Large intestine (tissue), 3 donors: ENCODE results near the gene PDE1A. TPM values are rescaled to one million over a fixed set of nuclear protein-coding genes. Genes with fewer than 3 reads are reported as not detected.

Source experiments
- DNase-seq, 2 donors: peaks; one replicate each; pipeline versions ENCODE4 v3.0.0 to v3.0.0-alpha.2; 2013
- H3K27ac ChIP-seq: one replicate; pipeline ENCODE4 v1.5.1; 2013; ENCODE audit warnings: low read length
- H3K27me3 ChIP-seq: 2 replicates; pipeline ENCODE4 v1.6.1; 2013; ENCODE audit warnings: low read length; ENCODE audit not compliant: control insufficient read depth, insufficient read depth
- H3K36me3 ChIP-seq: 2 replicates; pipeline ENCODE4 v1.6.1; 2013; ENCODE audit warnings: low read length; ENCODE audit not compliant: control insufficient read depth, insufficient read depth
- H3K4me1 ChIP-seq: one replicate; pipeline ENCODE4 v1.6.1; 2013; ENCODE audit warnings: low read length; ENCODE audit not compliant: control insufficient read depth, insufficient read depth
- H3K4me3 ChIP-seq: one replicate; pipeline ENCODE4 v1.5.1; 2013; ENCODE audit warnings: low read length
- H3K9me3 ChIP-seq: one replicate; pipeline ENCODE4 v1.6.1; 2013; ENCODE audit warnings: mild to moderate bottlenecking, low read depth, low read length, moderate library complexity; ENCODE audit not compliant: control insufficient read depth
- WGBS: methylation state at CpG from one replicate; pipeline ENCODE4 v1.1.5; 2013; ENCODE audit warnings: low lambda C conversion rate; ENCODE audit not compliant: insufficient coverage; 5-methylcytosine and 5-hydroxymethylcytosine counted together
- polyA plus RNA-seq: library from polyadenylated mRNA; unstranded; fragments of 120-200 nt; gene quantifications from one replicate; pipeline ENCODE4 v1.2.1, GENCODE V29; 2013

The PDE1A gene
- polyA plus RNA-seq, 1 donor, result 16.1 TPM

DNA sequence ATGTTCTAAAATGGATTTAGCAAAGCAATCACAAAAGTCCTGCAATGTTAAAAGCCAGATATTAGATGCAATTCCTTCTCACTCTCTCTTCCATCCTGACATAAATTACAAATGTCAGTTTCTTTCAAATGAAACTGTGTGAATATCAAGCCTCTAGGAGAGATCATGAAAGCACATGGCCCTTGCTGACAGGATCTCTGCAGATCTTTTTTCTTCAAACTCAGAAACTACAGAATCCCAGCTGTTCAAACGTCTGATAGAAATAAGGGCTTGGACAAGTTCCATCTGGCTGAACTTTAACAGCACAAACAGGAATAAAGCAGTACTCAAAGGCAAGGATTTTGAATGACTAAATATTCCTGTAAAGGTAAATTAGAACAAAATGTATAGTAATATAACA is 47.6 kb downstream of the PDE1A start:
- H3K9me3 ChIP-seq, result peaks cover 8% of the 10 kb centered on the region
- H3K27me3 ChIP-seq, result no peaks in the 10 kb centered on the region
- WGBS, result no CpG with 5 or more reads among the region's 1 CpG
- H3K4me1 ChIP-seq, result no peaks in the 10 kb centered on the region
- H3K36me3 ChIP-seq, result no peaks in the 10 kb centered on the region
- no peak overlapping the region for H3K27ac ChIP-seq
- DNase-seq, result peak in 1 of 2 donors; percentile 13
- H3K4me3 ChIP-seq, result no peak overlapping the region

DNA sequence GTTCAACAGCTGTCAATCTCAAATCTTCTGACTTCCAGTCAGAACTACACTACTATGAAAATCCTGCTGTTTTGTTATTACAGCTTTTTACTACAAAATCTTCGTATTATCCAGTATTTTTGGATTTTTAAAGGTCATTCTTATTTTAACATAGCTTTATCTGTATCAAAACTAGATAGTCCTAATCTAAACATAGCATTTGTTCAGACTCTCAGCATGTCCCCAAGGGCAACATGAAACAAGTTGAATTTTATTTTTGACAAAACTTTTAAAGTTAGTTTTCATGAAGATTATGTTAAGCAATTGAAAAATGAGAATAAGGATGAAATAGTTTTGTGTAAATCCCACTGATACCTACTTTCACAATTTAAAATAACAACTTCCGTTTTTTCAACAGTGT is 48.1 kb downstream of the PDE1A start:
- no peak for DNase-seq
- WGBS, result 44% methylated on average over 1 of the region's 2 CpGs
- H3K27ac ChIP-seq, result no peak overlapping the region

DNA sequence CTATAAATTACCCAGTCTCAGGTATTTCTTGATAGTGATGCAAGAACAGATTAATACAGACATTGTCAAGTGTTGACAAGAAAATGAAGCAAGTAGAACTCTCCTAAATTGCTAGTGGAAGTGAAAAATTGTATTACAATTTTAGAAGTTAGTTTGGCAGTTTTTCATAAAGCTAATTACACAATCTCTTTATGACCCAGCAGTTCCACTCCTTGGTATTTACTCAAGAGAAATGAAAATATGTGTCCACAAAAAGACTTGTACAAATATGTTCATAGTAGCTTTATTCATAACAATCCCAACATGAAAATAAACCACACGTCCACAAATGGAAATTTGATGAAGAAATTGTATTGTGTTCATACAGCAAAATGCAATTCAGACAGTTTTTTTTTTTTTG is 49.4 kb downstream of the PDE1A start:
- H3K27ac ChIP-seq, result no peak overlapping the region
- H3K4me3 ChIP-seq, result no peak overlapping the region
- no CpG with 5 or more reads among the region's 1 CpG for WGBS
- peaks cover 8% of the 10 kb centered on the region for H3K9me3 ChIP-seq
- DNase-seq, result no peak
- no peaks in the 10 kb centered on the region for H3K4me1 ChIP-seq
- H3K27me3 ChIP-seq, result no peaks in the 10 kb centered on the region
- no peaks in the 10 kb centered on the region for H3K36me3 ChIP-seq

More for the DNA sequence above, 48.1 kb downstream of the PDE1A start:
- H3K4me1 ChIP-seq, result no peaks in the 10 kb centered on the region
- no peaks in the 10 kb centered on the region for H3K27me3 ChIP-seq
- no peaks in the 10 kb centered on the region for H3K36me3 ChIP-seq
- no peak overlapping the region for H3K4me3 ChIP-seq
- H3K9me3 ChIP-seq, result peaks cover 8% of the 10 kb centered on the region

DNA sequence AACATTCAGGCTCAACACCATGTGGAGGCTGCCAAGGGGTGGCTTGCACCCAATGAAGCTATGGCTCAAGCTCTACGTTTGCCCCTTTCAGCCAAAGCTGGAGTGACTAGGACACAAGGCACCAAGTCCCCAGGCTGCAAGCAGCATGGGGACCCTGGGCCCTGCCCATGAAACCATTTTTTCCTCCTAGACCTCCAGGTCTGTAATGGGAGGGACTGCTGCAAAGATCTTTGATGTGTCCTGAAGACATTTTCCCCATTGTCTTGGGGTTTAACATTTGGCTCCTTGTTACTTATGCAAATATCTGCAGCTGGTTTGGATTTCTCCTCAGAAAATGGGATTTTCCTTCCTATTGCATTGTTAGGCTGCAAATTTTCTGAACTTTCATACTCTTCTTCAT is 51.0 kb downstream of the PDE1A start:
- H3K27ac ChIP-seq, result no peak overlapping the region
- H3K36me3 ChIP-seq, result no peaks in the 10 kb centered on the region
- no peaks in the 10 kb centered on the region for H3K4me1 ChIP-seq
- no peak for DNase-seq
- no peak overlapping the region for H3K4me3 ChIP-seq
- H3K27me3 ChIP-seq, result no peaks in the 10 kb centered on the region
- H3K9me3 ChIP-seq, result peaks cover 8% of the 10 kb centered on the region
- WGBS, result no CpG with 5 or more reads among the region's 1 CpG

DNA sequence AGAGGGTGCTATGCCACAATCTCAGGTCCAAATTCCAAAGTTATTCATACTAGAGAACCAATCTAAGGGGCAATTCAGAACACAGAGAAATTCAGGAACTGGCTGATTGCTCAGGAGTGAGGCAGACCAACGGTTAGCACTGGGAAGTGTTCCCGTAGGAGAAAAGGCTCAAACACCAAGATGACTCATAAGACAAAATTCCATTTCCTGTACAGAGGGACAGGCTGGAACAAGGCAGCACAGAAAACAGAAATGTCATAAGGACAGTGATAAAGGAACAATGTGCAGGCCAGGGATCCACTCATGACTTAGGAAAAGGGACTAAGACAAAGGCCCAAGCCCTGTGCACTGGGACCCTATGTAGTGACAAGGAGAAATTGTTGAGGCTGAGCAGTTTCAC is 54.2 kb downstream of the PDE1A start:
- no CpG with 5 or more reads among the region's 2 CpGs for WGBS
- Histone ChIP-seq H3K27ac (no peak overlapping the region), H3K9me3 (peaks cover 8% of the 10 kb centered on the region), H3K36me3 (no peaks in the 10 kb centered on the region), H3K27me3 (no peaks in the 10 kb centered on the region), H3K4me3 (no peak overlapping the region), H3K4me1 (no peaks in the 10 kb centered on the region)
- DNase-seq, result peak; percentile 28 to 46

DNA sequence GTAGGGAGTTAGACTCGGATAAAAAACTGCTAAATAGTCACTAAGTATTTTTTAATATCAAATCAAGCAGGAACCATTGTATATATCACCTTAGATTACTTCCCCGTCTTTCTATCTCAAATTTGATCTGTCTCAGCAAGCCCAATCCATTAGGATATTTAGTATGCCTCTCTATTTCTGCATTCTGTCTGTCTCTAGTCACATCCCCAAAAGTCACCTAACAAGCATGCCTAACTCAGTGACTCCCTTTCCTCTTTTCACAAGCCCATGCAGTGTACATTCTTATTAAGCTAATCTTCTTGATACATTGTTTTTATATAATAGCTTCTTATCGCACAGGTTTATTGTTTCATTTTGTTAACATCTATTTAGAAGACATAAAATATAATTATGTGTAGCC is 57.8 kb downstream of the PDE1A start:
- no peaks in the 10 kb centered on the region for H3K9me3 ChIP-seq
- WGBS, result 100% methylated on average over 3 of the region's 3 CpGs
- H3K4me3 ChIP-seq, result no peak overlapping the region
- H3K36me3 ChIP-seq, result no peaks in the 10 kb centered on the region
- H3K27ac ChIP-seq, result no peak overlapping the region
- H3K4me1 ChIP-seq, result no peaks in the 10 kb centered on the region
- no peak for DNase-seq
- H3K27me3 ChIP-seq, result no peaks in the 10 kb centered on the region

DNA sequence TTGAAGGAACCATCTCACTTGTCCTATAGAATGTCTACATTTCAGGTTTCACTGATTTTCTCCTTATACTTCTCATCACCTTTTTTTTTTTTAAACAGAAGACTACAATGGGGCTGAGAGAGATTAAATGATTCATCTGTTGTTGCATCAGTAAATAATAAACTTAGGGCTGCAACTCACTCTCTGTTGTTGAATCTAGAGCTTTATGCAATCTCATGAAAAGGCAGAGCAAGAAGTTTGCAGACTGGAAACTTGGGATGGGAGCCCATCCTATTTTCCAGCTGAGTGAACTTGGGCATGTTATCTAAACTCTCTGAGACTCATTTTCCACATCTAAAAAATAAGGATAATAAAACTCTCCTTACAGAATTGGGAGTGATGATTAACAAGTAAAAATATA is 58.4 kb downstream of the PDE1A start:
- H3K27ac ChIP-seq, result no peak overlapping the region
- no peaks in the 10 kb centered on the region for H3K27me3 ChIP-seq
- no peaks in the 10 kb centered on the region for H3K4me1 ChIP-seq
- no peak for DNase-seq
- no peaks in the 10 kb centered on the region for H3K36me3 ChIP-seq
- H3K4me3 ChIP-seq, result no peak overlapping the region
- no peaks in the 10 kb centered on the region for H3K9me3 ChIP-seq

DNA sequence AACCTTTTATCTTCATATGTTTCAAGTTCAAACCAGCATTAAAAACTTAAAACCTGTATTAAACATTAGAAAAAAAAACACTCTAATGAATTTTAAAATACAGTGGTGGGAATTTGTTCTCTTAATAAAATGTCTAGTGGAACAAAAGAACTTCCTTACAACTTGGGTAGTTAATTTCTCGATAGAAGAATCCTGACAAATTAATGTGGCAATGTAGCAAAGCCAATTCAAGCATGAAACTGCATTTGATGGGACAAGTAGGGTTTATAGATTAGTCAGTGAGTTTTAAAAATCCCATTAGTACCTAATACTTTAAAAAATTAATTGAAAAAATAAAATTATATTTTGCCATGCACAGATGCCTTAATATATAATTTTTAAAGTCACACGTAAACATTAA is 59.4 kb downstream of the PDE1A start:
- Histone ChIP-seq H3K36me3 (no peaks in the 10 kb centered on the region), H3K9me3 (no peaks in the 10 kb centered on the region), H3K4me1 (no peaks in the 10 kb centered on the region), H3K4me3 (no peak overlapping the region), H3K27ac (no peak overlapping the region), H3K27me3 (no peaks in the 10 kb centered on the region)
- no peak for DNase-seq
- 100% methylated on average over 1 of the region's 2 CpGs for WGBS

DNA sequence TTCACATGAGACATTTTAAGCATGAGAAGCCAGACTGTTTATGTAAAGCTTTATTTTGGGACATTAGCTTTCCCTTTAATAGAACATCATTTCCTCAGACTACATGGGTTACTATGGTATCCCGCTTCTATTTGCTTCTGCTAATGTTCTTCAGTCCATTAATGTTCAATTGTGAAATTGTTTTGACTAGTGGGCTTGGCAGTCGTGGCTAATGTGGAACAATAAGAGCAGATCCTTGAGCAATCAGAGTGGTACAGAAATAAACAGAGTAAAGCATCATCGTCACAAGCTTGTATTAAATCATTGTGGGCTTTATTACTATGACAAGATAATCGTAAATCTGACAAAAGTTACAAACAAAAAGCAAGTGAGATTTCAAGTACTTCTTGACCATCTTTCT is 60.2 kb downstream of the PDE1A start:
- no peak overlapping the region for H3K27ac ChIP-seq

DNA sequence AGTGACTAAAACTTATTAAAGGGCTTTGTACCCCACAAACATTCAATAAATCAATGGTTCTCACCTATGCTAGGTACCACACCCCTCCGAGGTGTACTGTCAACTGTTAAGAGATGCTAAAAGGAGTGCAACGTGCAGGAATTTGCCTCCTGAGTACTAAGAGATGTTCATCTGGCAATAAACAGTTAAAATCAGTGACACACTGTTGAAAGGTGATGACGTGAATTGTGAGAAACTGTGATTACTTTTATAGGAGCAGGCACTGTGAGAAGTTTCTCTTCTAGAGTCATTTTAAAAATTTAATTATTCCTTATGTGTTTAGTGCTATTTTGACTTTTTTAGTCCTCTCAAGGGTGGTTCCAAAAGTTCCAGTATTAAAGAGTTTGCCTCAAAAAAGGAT is 61.0 kb downstream of the PDE1A start:
- Histone ChIP-seq H3K27me3 (no peaks in the 10 kb centered on the region), H3K27ac (no peak overlapping the region), H3K9me3 (no peaks in the 10 kb centered on the region), H3K4me1 (no peaks in the 10 kb centered on the region), H3K36me3 (no peaks in the 10 kb centered on the region), H3K4me3 (no peak overlapping the region)
- DNase-seq, result no peak
- no CpG with 5 or more reads among the region's 3 CpGs for WGBS

More for the DNA sequence above, 60.2 kb downstream of the PDE1A start:
- no peak overlapping the region for H3K4me3 ChIP-seq
- no peaks in the 10 kb centered on the region for H3K9me3 ChIP-seq
- no peaks in the 10 kb centered on the region for H3K4me1 ChIP-seq
- peak in 1 of 2 donors; percentile 21 for DNase-seq
- no peaks in the 10 kb centered on the region for H3K27me3 ChIP-seq
- H3K36me3 ChIP-seq, result no peaks in the 10 kb centered on the region
- 64% methylated on average over 3 of the region's 4 CpGs for WGBS

DNA sequence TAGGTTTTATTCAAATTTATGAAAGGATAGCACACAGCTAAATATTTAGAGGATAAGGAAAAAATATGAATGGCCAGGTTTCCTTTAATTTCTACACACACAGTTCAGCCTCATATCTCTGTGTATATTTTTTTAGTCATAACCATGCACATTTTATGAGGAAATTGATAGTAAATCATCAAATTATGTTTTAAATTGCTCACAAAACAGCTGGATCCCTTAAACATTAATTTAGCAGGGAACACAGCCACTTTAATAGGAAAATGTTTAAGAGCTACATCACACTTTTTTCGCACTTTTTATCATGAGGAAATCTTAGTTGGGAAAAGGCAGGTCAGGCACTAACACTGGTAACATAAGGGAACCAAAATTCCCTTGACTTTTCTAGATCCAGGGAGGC is 65.4 kb downstream of the PDE1A start:
- Histone ChIP-seq H3K36me3 (no peaks in the 10 kb centered on the region), H3K27ac (no peak overlapping the region), H3K4me1 (no peaks in the 10 kb centered on the region), H3K27me3 (no peaks in the 10 kb centered on the region), H3K4me3 (no peak overlapping the region), H3K9me3 (no peaks in the 10 kb centered on the region)
- no CpG with 5 or more reads among the region's 1 CpG for WGBS
- DNase-seq, result no peak
